IMR-90 (cell line): ENCODE measurements around the gene SHROOM3. TPM values are rescaled to one million over a fixed set of nuclear protein-coding genes. Genes with fewer than 3 reads are reported as not detected.
A peak's percentile ranks its signal among the peaks of the same experiment; 100 is the strongest.

ENCODE experiments used
- ATAC-seq: fragments of 200-7000 bp; cut with Tn5 transposase; 2 replicates; pipeline ENCODE4 v1.9.1; 2020; ENCODE audit warnings: low read depth, mild to moderate bottlenecking, moderate library complexity
- BruUV-seq: library from RNA; stranded (reverse); fragments of 400-500 nt; replicated peaks from 2 replicates; lab custom pipeline; 2021; lab: Mats Ljungman, UMichigan
- CTCF ChIA-PET: fragments of 300-600 bp; formaldehyde crosslinking; extraction: SDS; loops from one replicate; lab custom pipeline; 2021; ENCODE audit warnings: antibody characterized with exemption; lab: Yijun Ruan, JAX
- POLR2A ChIA-PET: fragments of 300-600 bp; sonication (Branson Sonifier 250); formaldehyde crosslinking; loops from one replicate; lab custom pipeline; 2022; ENCODE audit warnings: antibody characterized with exemption; ENCODE audit not compliant: unreplicated experiment; lab: Charles Lee
- DNase-seq: peaks from one replicate; pipeline ENCODE4 v3.0.0; 2013
- H2AFZ ChIP-seq: replicated peaks from 2 replicates; pipeline ENCODE3; 2013; ENCODE audit warnings: low read length, mild to moderate bottlenecking; ENCODE audit not compliant: poor library complexity
- H2AK5ac ChIP-seq: 2 replicates; pipeline ENCODE4 v1.6.1; 2013; ENCODE audit warnings: low read depth, low read length, inconsistent platforms
- H2AK9ac ChIP-seq: replicated peaks from 2 replicates; pipeline ENCODE3; 2013; ENCODE audit warnings: mild to moderate bottlenecking, low read depth, low read length, moderate library complexity; ENCODE audit not compliant: poor library complexity
- H2BK120ac ChIP-seq: 2 replicates; pipeline ENCODE4 v1.6.1; 2013; ENCODE audit warnings: low read depth, low read length, inconsistent platforms
- H2BK15ac ChIP-seq: 3 replicates; pipeline ENCODE4 v1.6.1; 2013; ENCODE audit warnings: low read depth, low read length, inconsistent platforms
- H2BK20ac ChIP-seq: 2 replicates; pipeline ENCODE4 v1.6.1; 2013; ENCODE audit warnings: low read depth, mild to moderate bottlenecking, inconsistent platforms, low read length, moderate library complexity
- H2BK5ac ChIP-seq: 2 replicates; pipeline ENCODE4 v1.6.1; 2013; ENCODE audit warnings: mild to moderate bottlenecking, low read depth, low read length, inconsistent platforms; ENCODE audit not compliant: poor library complexity, severe bottlenecking
- H3K14ac ChIP-seq: replicated peaks from 2 replicates; pipeline ENCODE4 v1.6.1; 2013; ENCODE audit warnings: low read depth, low read length, inconsistent platforms
- H3K18ac ChIP-seq: 2 replicates; pipeline ENCODE4 v1.6.1; 2013; ENCODE audit warnings: low read depth, low read length, control low read depth
- H3K23ac ChIP-seq: 2 replicates; pipeline ENCODE4 v1.6.1; 2013; ENCODE audit warnings: low read depth, low read length, inconsistent platforms
- H3K27ac ChIP-seq: 2 replicates; pipeline ENCODE4 v1.5.1; 2013; ENCODE audit warnings: mild to moderate bottlenecking, control low read depth, low read length; ENCODE audit not compliant: insufficient read depth
- H3K27me3 ChIP-seq: 2 replicates; pipeline ENCODE4 v1.6.1; 2013; ENCODE audit warnings: low read length; ENCODE audit not compliant: control insufficient read depth, insufficient read depth
- H3K36me3 ChIP-seq: 2 replicates; pipeline ENCODE4 v1.6.1; 2013; ENCODE audit warnings: low read length, mixed read lengths; ENCODE audit not compliant: control insufficient read depth, insufficient read depth
- H3K4ac ChIP-seq: 2 replicates; pipeline ENCODE4 v1.6.1; 2013; ENCODE audit warnings: low read depth, low read length, inconsistent platforms
- H3K4me1 ChIP-seq: 2 replicates; pipeline ENCODE4 v1.6.1; 2013; ENCODE audit warnings: low read length, mixed read lengths; ENCODE audit not compliant: control insufficient read depth, insufficient read depth
- H3K4me2 ChIP-seq: 2 replicates; pipeline ENCODE4 v1.6.1; 2013; ENCODE audit warnings: low read depth, mild to moderate bottlenecking, control low read depth, low read length, moderate library complexity
- H3K4me3 ChIP-seq: 2 replicates; pipeline ENCODE4 v1.5.1; 2013; ENCODE audit warnings: low read depth, mild to moderate bottlenecking, control low read depth, low read length, moderate library complexity; ENCODE audit not compliant: insufficient read depth
- H3K56ac ChIP-seq: 2 replicates; pipeline ENCODE4 v1.6.1; 2013; ENCODE audit warnings: low read length, inconsistent platforms; ENCODE audit not compliant: insufficient read depth; ENCODE audit errors: extremely low read depth
- H3K79me1 ChIP-seq, 2 experiments: 2 replicates each; pipeline ENCODE4 v1.6.1; 2013; ENCODE audit warnings: low read length in 2 of 2, inconsistent platforms in 1 of 2, low read depth in 1 of 2
- H3K9ac ChIP-seq: 2 replicates; pipeline ENCODE4 v1.6.1; 2013; ENCODE audit warnings: low read depth, low read length, control low read depth
- H3K9me1 ChIP-seq: 2 replicates; pipeline ENCODE4 v1.6.1; 2013; ENCODE audit warnings: low read length, inconsistent platforms; ENCODE audit not compliant: insufficient read depth
- H3K9me3 ChIP-seq: 2 replicates; pipeline ENCODE4 v1.6.1; 2013; ENCODE audit warnings: low read length; ENCODE audit not compliant: control insufficient read depth, insufficient read depth
- H4K20me1 ChIP-seq: 2 replicates; pipeline ENCODE4 v1.6.1; 2013; ENCODE audit warnings: low read length, inconsistent platforms; ENCODE audit not compliant: insufficient read depth
- H4K5ac ChIP-seq: 2 replicates; pipeline ENCODE4 v1.6.1; 2013; ENCODE audit warnings: mild to moderate bottlenecking, low read depth, low read length, control low read depth
- H4K8ac ChIP-seq, 2 experiments: 2 replicates each; pipeline ENCODE4 v1.6.1; 2013; ENCODE audit warnings: low read depth in 2 of 2, low read length in 2 of 2, control low read depth in 1 of 2, inconsistent platforms in 1 of 2
- H4K91ac ChIP-seq: 2 replicates; pipeline ENCODE4 v1.6.1; 2013; ENCODE audit warnings: low read depth, low read length, inconsistent platforms; ENCODE audit not compliant: insufficient read depth
- CEBPB ChIP-seq: IDR thresholded peaks from 2 replicates; pipeline ENCODE4 v1.6.1; 2012; ENCODE audit warnings: low read depth, low read length, improper control_type of control experiment
- CHD1 ChIP-seq: IDR thresholded peaks from 2 replicates; pipeline ENCODE4 v1.6.1; 2012; ENCODE audit warnings: low read depth, low read length, improper control_type of control experiment
- RCOR1 ChIP-seq: IDR thresholded peaks from 2 replicates; pipeline ENCODE4 v1.6.1; 2012; ENCODE audit warnings: mild to moderate bottlenecking, low read length, improper control_type of control experiment; ENCODE audit not compliant: insufficient replicate concordance
- SMC3 ChIP-seq: fragments of 150-350 bp; IDR thresholded peaks from 2 replicates; pipeline ENCODE4 v1.6.1; 2016; ENCODE audit warnings: low read depth, mild to moderate bottlenecking, antibody characterized with exemption, low read length, moderate library complexity
- whole genome bisulfite sequencing, 2 experiments: methylation state at CpG; one replicate each; pipeline versions ENCODE4 v1.1.5 to v1.1.7; 2013; ENCODE audit warnings: missing lambda C conversion rate in 2 of 2; ENCODE audit not compliant: insufficient read length in 1 of 2; ENCODE audit errors: extremely low coverage in 2 of 2; 5-methylcytosine and 5-hydroxymethylcytosine counted together
- dilution Hi-C: fragments of 300-500 bp; cut with HindIII; formaldehyde crosslinking; loops from one replicate; pipeline ENCODE4 v1.14.3; 2018; ENCODE audit warnings: low sequenced_read_pairs; ENCODE audit not compliant: unreplicated experiment
- in situ Hi-C: fragments of 300-500 bp; cut with MboI; formaldehyde crosslinking; loops from 3 replicates; pipeline ENCODE4 v1.14.3; 2019; ENCODE audit warnings: low sequenced_read_pairs, inconsistent platforms, mixed read lengths
- intact Hi-C: fragments of 100-400 bp; cut with micrococcal nuclease; formaldehyde crosslinking; loops from 2 replicates; pipeline ENCODE4 v1.10.0; 2022
- polyA plus RNA-seq, 3 experiments: library from polyadenylated mRNA; depleted of rRNA; stranded (reverse); fragments of >200 nt; gene quantifications; 2 replicates each; pipeline ENCODE4 v1.2.3, GENCODE V29; 2012; ENCODE audit warnings: low replicate concordance in 1 of 3
- total RNA-seq: library from RNA; depleted of rRNA; stranded (reverse); fragments of >200 nt; gene quantifications from 2 replicates; pipeline ENCODE4 v1.2.3, GENCODE V29; 2012
- TF ChIP-seq, protein P1 (sequence below): fragments of 150-350 bp; IDR thresholded peaks from 2 replicates; pipeline ENCODE4 v1.6.1; 2017; ENCODE audit warnings: mild to moderate bottlenecking, antibody characterized with exemption, low read length, low read depth

SHROOM3 gene
- total and polyA plus RNA-seq, 2 of the 4 experiments (the other 2 are of a cell fraction), result 10.8 to 19.5 TPM

DNA sequence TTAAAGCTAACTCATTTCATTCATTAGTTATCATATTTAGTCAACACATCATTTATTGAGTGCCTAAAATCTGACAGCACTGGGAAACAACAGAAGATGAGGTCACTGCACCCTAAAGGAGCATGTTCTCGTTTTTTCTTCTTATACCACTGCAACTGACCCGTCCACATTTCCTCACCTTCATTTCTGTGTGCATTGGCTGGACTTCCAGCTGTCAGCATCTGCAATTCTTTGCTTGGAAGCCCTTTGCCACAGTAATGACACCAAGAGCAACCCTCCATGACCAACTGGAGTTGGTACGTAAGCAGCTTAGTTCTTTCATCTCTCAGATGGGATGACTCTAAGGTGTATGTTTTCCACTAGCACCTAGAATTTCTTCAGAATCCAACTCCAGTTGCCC is 13.2 kb downstream of the SHROOM3 start:
- H2AK5ac ChIP-seq, result no peak overlapping the region
- H3K56ac ChIP-seq, result no peak overlapping the region
- BruUV-seq, result no TSS peak
- H2AK9ac ChIP-seq, result no peak overlapping the region
- H2BK15ac ChIP-seq, result no peak overlapping the region
- intact Hi-C loops, result no loop called here
- no peak overlapping the region for H3K4ac ChIP-seq
- TF ChIP-seq RCOR1, result no peak
- TF ChIP-seq SMC3, result no peak
- no peak for TF ChIP-seq CEBPB
- TF ChIP-seq, protein P1, sequence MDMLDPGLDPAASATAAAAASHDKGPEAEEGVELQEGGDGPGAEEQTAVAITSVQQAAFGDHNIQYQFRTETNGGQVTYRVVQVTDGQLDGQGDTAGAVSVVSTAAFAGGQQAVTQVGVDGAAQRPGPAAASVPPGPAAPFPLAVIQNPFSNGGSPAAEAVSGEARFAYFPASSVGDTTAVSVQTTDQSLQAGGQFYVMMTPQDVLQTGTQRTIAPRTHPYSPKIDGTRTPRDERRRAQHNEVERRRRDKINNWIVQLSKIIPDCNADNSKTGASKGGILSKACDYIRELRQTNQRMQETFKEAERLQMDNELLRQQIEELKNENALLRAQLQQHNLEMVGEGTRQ, result no peak
- TF ChIP-seq CHD1, result no peak
- no peak overlapping the region for H3K23ac ChIP-seq
- in situ Hi-C loops, result loop anchor here (25.0 kb wide), 1 partner anchor 764 kb away; no protein-coding TSS in a partner anchor
- no peaks in the 10 kb centered on the region for H3K79me1 ChIP-seq
- no peaks in the 10 kb centered on the region for H3K9me3 ChIP-seq
- H2BK120ac ChIP-seq, result no peak overlapping the region
- H3K18ac ChIP-seq, result no peak overlapping the region
- no peaks in the 10 kb centered on the region for H3K36me3 ChIP-seq
- no peak overlapping the region for H3K14ac ChIP-seq
- H3K4me3 ChIP-seq, result no peak overlapping the region
- H3K27me3 ChIP-seq, result peaks cover 19% of the 10 kb centered on the region
- DNase-seq (no peak), ATAC-seq (no peak)
- no peak overlapping the region for H3K4me2 ChIP-seq
- H2AFZ ChIP-seq, result peak overlapping the region; percentile 14
- ChIA-PET POLR2A (no interaction called here), CTCF (no interaction called here)
- dilution Hi-C loops, result no loop called here
- H4K20me1 ChIP-seq, result no peaks in the 10 kb centered on the region
- H4K5ac ChIP-seq, result no peak overlapping the region
- H3K4me1 ChIP-seq, result no peaks in the 10 kb centered on the region
- H3K9me1 ChIP-seq, result no peaks in the 10 kb centered on the region
- no peak overlapping the region for H4K91ac ChIP-seq
- H2BK20ac ChIP-seq, result no peak overlapping the region
- WGBS, 2 experiments, result 50% methylated on average over 2 of the region's 3 CpGs; no CpG with 5 or more reads in 1 of the 2 experiments
- no peak overlapping the region for H2BK5ac ChIP-seq
- H4K8ac ChIP-seq, result no peak overlapping the region
- H3K9ac ChIP-seq, result no peak overlapping the region
- no peak overlapping the region for H3K27ac ChIP-seq
